ENCODE data around the gene PLAC8L1. TPM values are rescaled to one million over a fixed set of nuclear protein-coding genes. Genes with fewer than 3 reads are reported as not detected.

The PLAC8L1 gene
- total and polyA plus RNA-seq, 2 of the 8 experiments (the other 6 are each of a cell fraction or from before 2014, with no cell fraction given): 0.42 TPM; not detected in 1

DNA sequence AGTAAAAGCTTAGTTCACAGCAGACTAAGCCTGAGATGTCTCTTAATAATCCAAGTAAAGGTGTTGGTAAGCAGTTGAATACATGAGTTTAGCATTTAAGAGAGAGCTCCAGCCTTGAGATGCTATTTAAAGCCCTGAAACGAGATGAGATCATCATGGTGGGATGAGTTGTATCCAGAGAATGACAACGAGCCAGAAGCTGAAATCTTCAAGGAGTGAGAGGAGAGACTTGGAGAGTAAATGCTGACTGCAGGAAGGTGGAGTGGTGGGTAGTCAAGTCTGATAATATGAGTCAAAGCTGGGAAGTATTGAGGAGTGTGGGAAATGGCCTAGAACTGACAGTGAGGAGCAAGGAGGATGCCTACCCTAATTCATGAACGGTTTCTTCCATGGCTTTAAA, 53.7 kb downstream of the PLAC8L1 start:
- no peaks in the 10 kb centered on the region; a peak in 1 of 7 replicates for H3K27me3 ChIP-seq (replicated peaks in 1 of 4; ENCODE audit: control insufficient read depth in 3 of 4, extremely low read depth in 1 of 4, insufficient read depth in 3 of 4, low read length in 3 of 4)
- H4K5ac ChIP-seq (ENCODE audit: insufficient read length, low read depth, low read length): no peak overlapping the region
- H3K23me2 ChIP-seq (ENCODE audit: low read depth, low read length): no peaks in the 10 kb centered on the region
- DNase-seq (ENCODE audit: low read depth in 1 of 2, low spot score in 2 of 2) (no peak), FAIRE-seq (no peak)
- no peak overlapping the region for H3K14ac ChIP-seq (ENCODE audit: insufficient read length)
- H2AFZ ChIP-seq (ENCODE audit: low read length): no peak overlapping the region
- H2BK5ac ChIP-seq (ENCODE audit: low read depth, low read length): no peak overlapping the region
- no peak overlapping the region for H2AK5ac ChIP-seq (ENCODE audit: low read depth, low read length)
- WGBS, 2 experiments (ENCODE audit: extremely low coverage in 1 of 2, insufficient coverage in 1 of 2, insufficient read length in 1 of 2, insufficient replicate concordance in 2 of 2, low coverage in 1 of 2, low lambda C conversion rate in 2 of 2, missing lambda C conversion rate in 1 of 2): 84% methylated on average over 3 of the region's 3 CpGs; no CpG with 5 or more reads in 1 of the 2 experiments
- H2BK20ac ChIP-seq (ENCODE audit: low read length): no peak overlapping the region
- no peak overlapping the region for H3K4ac ChIP-seq (replicated peaks; ENCODE audit: insufficient read length, low read depth, low read length)
- ChIA-PET POLR2A (ENCODE audit: partially characterized antibody) (no interaction called here), CTCF (ENCODE audit: partially characterized antibody) (interaction anchor here (0.7 to 8.2 kb wide), 21 partner anchors 11 to 372 kb away, joined by 3 to 77 read pairs (median 4); no protein-coding TSS in a partner anchor)
- no peak overlapping the region for H3K18ac ChIP-seq (ENCODE audit: extremely low read depth, low read length)
- H3K79me1 ChIP-seq (ENCODE audit: low read depth, low read length): no peaks in the 10 kb centered on the region
- no peak overlapping the region for H3K9ac ChIP-seq (replicated peaks in 1 of 4; ENCODE audit: extremely low read depth in 1 of 4, low read depth in 3 of 4, low read length in 3 of 4)
- no peak overlapping the region for H2BK12ac ChIP-seq (ENCODE audit: low read depth, low read length)
- H3K56ac ChIP-seq (replicated peaks; ENCODE audit: insufficient read length, low read depth, low read length): no peak overlapping the region
- TF ChIP-seq TAF1 (IDR thresholded peaks at IDR 0.05; ENCODE audit: low read depth, low read length) (no peak), BRCA1 (IDR thresholded peaks at IDR 0.05; ENCODE audit: low read depth, low read length) (no peak), POU5F1 (IDR thresholded peaks at IDR 0.05; ENCODE audit: low read depth, low read length) (no peak), CTBP2 (IDR thresholded peaks at IDR 0.05; ENCODE audit: borderline replicate concordance, insufficient read depth, insufficient read length, low read length) (no peak), RAD21 (IDR thresholded peaks at IDR 0.05 in 1 of 2, conservative IDR thresholded peaks at IDR 0.05 in 1 of 2; ENCODE audit: low read depth in 2 of 2, low read length in 2 of 2) (no peak), JUN (IDR thresholded peaks at IDR 0.05; ENCODE audit: low read depth, low read length) (no peak), EP300 (IDR thresholded peaks at IDR 0.05; ENCODE audit: borderline replicate concordance in 1 of 2, low read depth in 2 of 2, low read length in 2 of 2) (no peak), RBBP5 (IDR thresholded peaks at IDR 0.05; ENCODE audit: borderline replicate concordance, low read depth, low read length) (no peak)
- TF ChIP-seq, protein P1, sequence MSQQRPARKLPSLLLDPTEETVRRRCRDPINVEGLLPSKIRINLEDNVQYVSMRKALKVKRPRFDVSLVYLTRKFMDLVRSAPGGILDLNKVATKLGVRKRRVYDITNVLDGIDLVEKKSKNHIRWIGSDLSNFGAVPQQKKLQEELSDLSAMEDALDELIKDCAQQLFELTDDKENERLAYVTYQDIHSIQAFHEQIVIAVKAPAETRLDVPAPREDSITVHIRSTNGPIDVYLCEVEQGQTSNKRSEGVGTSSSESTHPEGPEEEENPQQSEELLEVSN (IDR thresholded peaks at IDR 0.05): no peak
- no peaks in the 10 kb centered on the region for H3K36me3 ChIP-seq (ENCODE audit: control insufficient read depth in 2 of 4, insufficient read depth in 4 of 4, low read length in 3 of 4)
- no peak overlapping the region for H3K23ac ChIP-seq (ENCODE audit: insufficient read length)
- no peak overlapping the region for H3K27ac ChIP-seq (ENCODE audit: low read depth, low read length)
- H4K8ac ChIP-seq (ENCODE audit: extremely low read depth, insufficient read depth, low read length): no peak overlapping the region
- no peak overlapping the region for H3K4me3 ChIP-seq (ENCODE audit: extremely low read depth in 1 of 4, insufficient read depth in 2 of 4, low read depth in 3 of 4, low read length in 4 of 4)
- H3K9me3 ChIP-seq (ENCODE audit: insufficient read depth in 2 of 2, low read depth in 1 of 2, low read length in 1 of 2): no peaks in the 10 kb centered on the region
- H3K79me2 ChIP-seq (ENCODE audit: control insufficient read depth in 1 of 2, insufficient read depth in 2 of 2, low read length in 2 of 2): no peaks in the 10 kb centered on the region
- no peaks in the 10 kb centered on the region; a peak in 1 of 7 replicates for H3K4me1 ChIP-seq (replicated peaks in 1 of 4; ENCODE audit: control insufficient read depth in 3 of 4, insufficient read depth in 4 of 4, low read length in 3 of 4)
- H4K91ac ChIP-seq (replicated peaks; ENCODE audit: insufficient read length, low read length): no peak overlapping the region
- no peak overlapping the region for H2BK15ac ChIP-seq (ENCODE audit: low read length)
- no peaks in the 10 kb centered on the region for H4K20me1 ChIP-seq (replicated peaks in 1 of 2; ENCODE audit: control insufficient read depth in 1 of 2, insufficient read depth in 2 of 2, low read length in 2 of 2)
- no peak overlapping the region for H3K4me2 ChIP-seq (ENCODE audit: insufficient read depth in 1 of 2, low read depth in 2 of 2, low read length in 2 of 2)
- H2BK120ac ChIP-seq (replicated peaks; ENCODE audit: low read depth, low read length): no peak overlapping the region

Measured in H1 (cell line).